ENCODE measurements around the gene RIN3.

The RIN3 gene

DNA sequence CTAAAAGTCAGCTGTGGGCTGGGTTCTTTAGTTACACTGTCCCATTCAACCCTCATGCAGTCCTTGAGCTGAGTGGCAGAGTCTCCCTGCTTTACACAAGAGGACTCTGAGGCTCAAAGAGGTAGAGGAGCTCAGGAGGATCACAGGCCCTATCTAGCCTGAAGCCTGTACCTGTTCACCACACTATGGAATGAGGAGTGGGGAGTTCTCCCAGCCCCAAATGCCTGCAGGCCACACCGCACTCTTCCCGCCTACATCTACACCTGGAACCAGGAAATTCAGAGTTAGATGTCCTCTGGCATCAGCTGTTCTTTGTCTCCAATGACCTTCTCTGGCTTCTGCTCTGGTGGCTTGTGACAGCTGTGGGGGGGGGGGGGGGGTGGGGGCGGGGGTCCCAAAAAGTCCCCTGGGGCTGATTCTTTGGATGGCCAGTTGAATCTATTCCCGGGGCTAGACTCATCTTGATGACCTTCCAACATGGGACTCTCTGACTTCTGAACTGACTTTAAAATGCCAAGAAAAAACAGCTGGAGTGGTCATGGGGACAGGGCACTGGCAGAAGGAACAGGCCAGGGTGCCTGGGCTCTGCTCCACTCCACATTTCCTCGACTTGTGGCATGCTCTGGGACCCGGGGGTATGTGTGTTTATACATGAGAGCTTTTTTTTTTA, 30.6 kb downstream of the RIN3 start:
- DNase-seq (ENCODE audit: extremely low spot score) = no peak
- TF ChIP-seq CTBP1 (IDR thresholded peaks at IDR 0.05; ENCODE audit: borderline replicate concordance) = no peak
- no peak for TF ChIP-seq L3MBTL2 (conservative IDR thresholded peaks at IDR 0.05)
- TF ChIP-seq ELF4 (IDR thresholded peaks at IDR 0.05) = no peak
- TF ChIP-seq HDGF (IDR thresholded peaks at IDR 0.05; ENCODE audit: borderline replicate concordance) = no peak
- TF ChIP-seq, protein P1, sequence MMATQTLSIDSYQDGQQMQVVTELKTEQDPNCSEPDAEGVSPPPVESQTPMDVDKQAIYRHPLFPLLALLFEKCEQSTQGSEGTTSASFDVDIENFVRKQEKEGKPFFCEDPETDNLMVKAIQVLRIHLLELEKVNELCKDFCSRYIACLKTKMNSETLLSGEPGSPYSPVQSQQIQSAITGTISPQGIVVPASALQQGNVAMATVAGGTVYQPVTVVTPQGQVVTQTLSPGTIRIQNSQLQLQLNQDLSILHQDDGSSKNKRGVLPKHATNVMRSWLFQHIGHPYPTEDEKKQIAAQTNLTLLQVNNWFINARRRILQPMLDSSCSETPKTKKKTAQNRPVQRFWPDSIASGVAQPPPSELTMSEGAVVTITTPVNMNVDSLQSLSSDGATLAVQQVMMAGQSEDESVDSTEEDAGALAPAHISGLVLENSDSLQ (IDR thresholded peaks at IDR 0.05) = no peak
- TF ChIP-seq ARNT (IDR thresholded peaks at IDR 0.05) = no peak
- TF ChIP-seq SP1 (IDR thresholded peaks at IDR 0.05) = no peak
- TF ChIP-seq FOXK2 (IDR thresholded peaks at IDR 0.05) = no peak
- TF ChIP-seq TARDBP (IDR thresholded peaks at IDR 0.05) = no peak
- TF ChIP-seq LEF1 (IDR thresholded peaks at IDR 0.05; ENCODE audit: borderline replicate concordance) = no peak
- TF ChIP-seq FOXM1 (IDR thresholded peaks at IDR 0.05; ENCODE audit: borderline replicate concordance) = no peak
- TF ChIP-seq FOXA1 (IDR thresholded peaks at IDR 0.05) = no peak
- TF ChIP-seq ZNF384 (IDR thresholded peaks at IDR 0.05) = no peak
- TF ChIP-seq NFRKB (IDR thresholded peaks at IDR 0.05) = no peak
- TF ChIP-seq BHLHE40 (IDR thresholded peaks at IDR 0.05; ENCODE audit: borderline replicate concordance) = no peak
- TF ChIP-seq SUZ12 (IDR thresholded peaks at IDR 0.05) = no peak
- CTCF ChIA-PET = no interaction called here
- POLR2A ChIA-PET = no interaction called here

DNA sequence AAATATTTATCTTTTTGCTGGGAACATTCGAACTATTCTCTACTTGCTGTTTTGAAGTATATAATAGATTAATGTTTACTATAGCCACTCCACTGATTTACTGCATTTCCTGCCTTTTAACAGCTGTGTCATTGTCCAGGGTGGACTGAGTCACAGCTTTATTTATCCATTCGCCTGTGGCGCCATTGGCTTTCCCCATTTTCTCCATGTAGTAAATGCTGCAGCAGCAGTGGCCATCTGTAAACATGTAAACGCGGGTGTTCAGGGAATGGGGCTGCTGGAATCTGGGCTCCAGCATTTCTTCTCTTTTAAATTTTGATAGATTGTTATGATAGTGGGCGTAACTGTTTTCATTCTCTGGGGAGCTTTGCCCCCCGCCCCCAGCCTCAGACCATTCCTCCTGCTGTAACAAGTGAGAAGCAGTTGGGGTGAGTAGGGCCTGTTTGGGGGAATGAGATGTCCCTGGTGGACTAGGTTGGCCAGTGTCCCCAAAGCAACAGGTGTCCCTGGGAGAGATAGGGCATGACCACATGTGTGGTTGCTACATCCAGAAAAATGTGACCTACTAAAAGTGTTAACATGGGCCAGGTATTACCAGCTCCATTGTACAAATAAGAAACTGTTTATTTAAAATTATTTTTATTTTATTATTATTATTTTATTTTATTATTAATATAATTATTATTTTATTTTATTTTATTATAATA, 32.9 kb downstream of the RIN3 start:
- ChIA-PET CTCF (no interaction called here), POLR2A (no interaction called here)
- TF ChIP-seq HDGF (IDR thresholded peaks at IDR 0.05; ENCODE audit: borderline replicate concordance) (no peak), SP1 (IDR thresholded peaks at IDR 0.05) (no peak), LEF1 (IDR thresholded peaks at IDR 0.05; ENCODE audit: borderline replicate concordance) (no peak), ZNF384 (IDR thresholded peaks at IDR 0.05) (no peak), FOXA1 (IDR thresholded peaks at IDR 0.05) (no peak), FOXK2 (IDR thresholded peaks at IDR 0.05) (no peak), CTBP1 (IDR thresholded peaks at IDR 0.05; ENCODE audit: borderline replicate concordance) (no peak), L3MBTL2 (conservative IDR thresholded peaks at IDR 0.05) (no peak), BHLHE40 (IDR thresholded peaks at IDR 0.05; ENCODE audit: borderline replicate concordance) (no peak), ARNT (IDR thresholded peaks at IDR 0.05) (no peak), FOXM1 (IDR thresholded peaks at IDR 0.05; ENCODE audit: borderline replicate concordance) (no peak), NFRKB (IDR thresholded peaks at IDR 0.05) (no peak), SUZ12 (IDR thresholded peaks at IDR 0.05) (no peak), ELF4 (IDR thresholded peaks at IDR 0.05) (no peak), TARDBP (IDR thresholded peaks at IDR 0.05) (no peak)
- TF ChIP-seq, protein P1 (IDR thresholded peaks at IDR 0.05) = no peak
- no peak for DNase-seq (ENCODE audit: extremely low spot score)

DNA sequence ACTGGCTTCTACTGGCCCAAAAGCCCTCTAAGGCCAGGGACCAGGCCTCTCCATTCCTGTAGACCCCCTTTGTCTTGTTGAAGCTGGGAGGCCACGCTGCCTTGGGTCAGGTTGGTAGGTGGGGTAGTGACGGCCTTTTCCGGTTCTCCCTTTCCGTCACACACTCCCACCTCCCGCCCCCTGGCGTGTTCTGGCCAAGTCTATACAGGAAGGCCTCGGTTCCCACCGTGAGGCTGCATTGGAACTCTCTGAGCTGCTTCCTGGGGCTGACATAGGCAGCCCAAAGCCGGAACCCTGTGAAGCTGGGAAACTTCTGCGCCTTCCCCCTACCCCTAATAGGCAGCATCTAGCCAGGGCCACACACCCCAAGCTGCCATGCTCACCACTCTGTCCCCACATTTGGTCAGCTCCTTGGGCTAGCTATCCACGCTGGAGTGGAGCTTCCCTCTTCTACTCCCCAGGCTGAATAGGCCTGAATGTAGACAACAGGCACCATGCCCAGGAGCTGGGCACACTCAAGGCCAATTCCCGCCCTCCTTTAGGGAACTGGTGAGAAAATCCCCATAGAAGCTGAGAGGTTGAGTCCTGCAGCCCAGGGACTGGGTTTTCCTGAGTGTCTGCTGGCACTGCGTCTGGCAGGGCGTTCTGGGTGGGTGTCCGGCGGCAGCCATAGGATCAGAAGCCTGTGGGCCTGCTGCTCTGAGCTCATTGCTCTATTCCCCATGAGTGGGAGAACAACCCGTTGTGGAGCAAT, 35.7 kb downstream of the RIN3 start:
- TF ChIP-seq ZNF384 (IDR thresholded peaks at IDR 0.05) = no peak
- TF ChIP-seq FOXM1 (IDR thresholded peaks at IDR 0.05; ENCODE audit: borderline replicate concordance) = no peak
- no peak for TF ChIP-seq TARDBP (IDR thresholded peaks at IDR 0.05)
- no peak for TF ChIP-seq L3MBTL2 (conservative IDR thresholded peaks at IDR 0.05)
- TF ChIP-seq SP1 (IDR thresholded peaks at IDR 0.05) = no peak
- TF ChIP-seq FOXK2 (IDR thresholded peaks at IDR 0.05) = no peak
- TF ChIP-seq, protein P1 (IDR thresholded peaks at IDR 0.05) = no peak
- TF ChIP-seq HDGF (IDR thresholded peaks at IDR 0.05; ENCODE audit: borderline replicate concordance) = no peak
- TF ChIP-seq NFRKB (IDR thresholded peaks at IDR 0.05) = no peak
- no peak for TF ChIP-seq CTBP1 (IDR thresholded peaks at IDR 0.05; ENCODE audit: borderline replicate concordance)
- no peak for TF ChIP-seq ELF4 (IDR thresholded peaks at IDR 0.05)
- TF ChIP-seq LEF1 (IDR thresholded peaks at IDR 0.05; ENCODE audit: borderline replicate concordance) = no peak
- no peak for TF ChIP-seq BHLHE40 (IDR thresholded peaks at IDR 0.05; ENCODE audit: borderline replicate concordance)
- TF ChIP-seq SUZ12 (IDR thresholded peaks at IDR 0.05) = no peak
- ChIA-PET CTCF (no interaction called here), POLR2A (interaction anchor here (1.0 kb wide), 1 partner anchor 16 kb away, joined by 3 read pairs; no protein-coding TSS in a partner anchor)

DNA sequence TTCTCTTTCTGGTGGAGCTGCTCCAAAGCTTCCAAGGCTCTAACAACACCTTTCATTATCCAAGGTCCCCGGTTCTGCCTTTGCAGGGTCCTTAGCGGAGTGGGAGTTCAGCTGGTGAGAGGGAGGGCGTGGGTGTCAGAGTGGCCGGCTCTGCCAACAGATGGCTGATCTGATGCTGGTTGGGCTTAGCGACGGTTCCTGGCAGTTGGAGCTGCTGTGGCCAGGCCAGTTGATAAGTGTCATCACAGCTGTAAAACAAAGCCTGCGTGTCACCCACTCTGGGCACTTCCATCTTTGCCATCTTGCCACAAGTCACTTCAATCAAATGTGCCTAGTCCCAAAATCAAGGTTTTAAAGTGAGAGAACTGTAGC, 36.3 kb downstream of the RIN3 start:
- no peak for DNase-seq (ENCODE audit: extremely low spot score)
- POLR2A ChIA-PET = interaction anchor here (1.0 kb wide), 1 partner anchor 16 kb away, joined by 3 read pairs; no protein-coding TSS in a partner anchor
- CTCF ChIA-PET = no interaction called here
- no peak for TF ChIP-seq ARNT (IDR thresholded peaks at IDR 0.05)
- no peak for TF ChIP-seq CTBP1 (IDR thresholded peaks at IDR 0.05; ENCODE audit: borderline replicate concordance)
- no peak for TF ChIP-seq FOXK2 (IDR thresholded peaks at IDR 0.05)

More for the DNA sequence above, 35.7 kb downstream of the RIN3 start:
- no peak for DNase-seq (ENCODE audit: extremely low spot score)

DNA sequence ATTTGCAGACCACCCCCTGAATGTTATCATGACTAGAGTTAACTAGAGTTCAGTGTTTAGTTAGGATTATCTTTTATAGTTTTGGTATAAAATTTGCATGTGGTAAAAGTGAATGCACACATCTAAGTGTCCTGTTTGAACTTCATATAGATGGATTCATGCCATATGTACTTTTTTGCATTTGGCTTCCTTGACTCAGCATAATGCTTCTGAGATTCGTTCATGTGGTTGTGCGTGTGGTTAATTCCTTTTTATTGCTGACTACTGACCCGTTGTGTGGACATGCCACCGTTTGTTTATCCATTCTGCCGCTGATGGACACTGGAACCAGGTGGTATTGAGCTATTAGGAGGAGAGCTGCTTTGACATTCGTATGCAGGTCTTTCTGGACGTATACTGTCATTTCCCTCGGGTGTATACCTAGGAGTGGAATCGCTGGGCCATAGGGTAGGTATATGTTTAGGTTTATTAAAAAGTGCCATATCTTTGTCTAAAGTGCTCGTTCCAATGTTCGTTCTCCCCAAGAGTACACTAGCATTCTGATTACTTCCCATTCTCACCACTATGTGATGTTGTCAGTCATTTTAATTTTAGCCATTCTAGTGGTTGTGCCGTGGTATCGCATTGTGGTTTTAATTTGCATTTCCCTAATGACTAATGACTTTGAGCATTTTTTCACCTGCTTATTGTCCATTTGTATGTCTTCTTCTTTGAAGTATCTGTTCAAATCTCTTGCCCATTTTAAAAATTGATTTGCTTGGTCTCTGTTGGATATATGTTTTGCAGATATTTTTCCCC, 37.7 kb downstream of the RIN3 start:
- ChIA-PET POLR2A (no interaction called here), CTCF (no interaction called here)
- TF ChIP-seq NFRKB (IDR thresholded peaks at IDR 0.05) (no peak), SP1 (IDR thresholded peaks at IDR 0.05) (no peak), CTBP1 (IDR thresholded peaks at IDR 0.05; ENCODE audit: borderline replicate concordance) (no peak), FOXA1 (IDR thresholded peaks at IDR 0.05) (no peak), HDGF (IDR thresholded peaks at IDR 0.05; ENCODE audit: borderline replicate concordance) (no peak), L3MBTL2 (conservative IDR thresholded peaks at IDR 0.05) (no peak), FOXK2 (IDR thresholded peaks at IDR 0.05) (no peak), LEF1 (IDR thresholded peaks at IDR 0.05; ENCODE audit: borderline replicate concordance) (no peak), FOXM1 (IDR thresholded peaks at IDR 0.05; ENCODE audit: borderline replicate concordance) (no peak), TARDBP (IDR thresholded peaks at IDR 0.05) (no peak), SUZ12 (IDR thresholded peaks at IDR 0.05) (no peak), ARNT (IDR thresholded peaks at IDR 0.05) (no peak), ELF4 (IDR thresholded peaks at IDR 0.05) (no peak), ZNF384 (IDR thresholded peaks at IDR 0.05) (no peak), BHLHE40 (IDR thresholded peaks at IDR 0.05; ENCODE audit: borderline replicate concordance) (no peak)
- TF ChIP-seq, protein P1 (IDR thresholded peaks at IDR 0.05) = no peak
- DNase-seq (ENCODE audit: extremely low spot score) = no peak
